Measurements from ENCODE around the gene RDH5. TPM values are rescaled to one million over a fixed set of nuclear protein-coding genes. Genes with fewer than 3 reads are reported as not detected.

The RDH5 gene
- total RNA-seq, 1 experiment from 2014 or later = 6.2 TPM

GRCh38 chr12:55746174-55746912 lies 26.1 kb downstream of the RDH5 start:
- BruUV-seq (replicated peaks) = no TSS peak
- Histone ChIP-seq H3K4me3 (replicated peaks in 1 of 2; ENCODE audit: low read depth in 1 of 2, low read length in 2 of 2) (no peak overlapping the region), H3K4me1 (ENCODE audit: control insufficient read depth in 1 of 2, insufficient read depth in 2 of 2, low read length in 2 of 2) (peaks cover 7 to 27% of the 10 kb centered on the region in 2 experiments), H3K79me2 (ENCODE audit: insufficient read depth, low read length) (peaks cover 3% of the 10 kb centered on the region; the same call in 1 of the 2 replicates), H3K27me3 (ENCODE audit: insufficient read depth, low read length) (no peaks in the 10 kb centered on the region), H3K27ac (ENCODE audit: low read depth, low read length) (no peak overlapping the region), H3K36me3 (ENCODE audit: control insufficient read depth in 1 of 2, insufficient read depth in 2 of 2, low read length in 2 of 2) (peaks cover 0 to 3% of the 10 kb centered on the region in 2 experiments; a peak in 1 of 4 replicates), H3K9ac (ENCODE audit: low read length) (no peak overlapping the region), H2AFZ (ENCODE audit: low read depth, low read length, poor library complexity, severe bottlenecking) (no peak overlapping the region), H4K20me1 (ENCODE audit: insufficient read depth) (no peaks in the 10 kb centered on the region), H3K9me2 (ENCODE audit: insufficient read depth) (no peaks in the 10 kb centered on the region), H3K9me3 (ENCODE audit: control insufficient read depth in 1 of 2, insufficient read depth in 1 of 2, low read depth in 1 of 2, low read length in 2 of 2) (no peaks in the 10 kb centered on the region), H3K4me2 (ENCODE audit: low read length) (no peak overlapping the region)
- TF ChIP-seq CEBPB (IDR thresholded peaks at IDR 0.05; ENCODE audit: low read depth) = no peak
- TF ChIP-seq YY1 (IDR thresholded peaks at IDR 0.05; ENCODE audit: extremely low read depth, insufficient replicate concordance, low read depth, low read length) = no peak
- TF ChIP-seq CBX3 (IDR thresholded peaks at IDR 0.05; ENCODE audit: low read depth) = no peak
- CTCF ChIA-PET = interaction anchor here (1.9 kb wide), 1 partner anchor 9 kb away, joined by 10 read pairs; no protein-coding TSS in a partner anchor
- ATAC-seq (no peak), DNase-seq (ENCODE audit: low read depth, low spot score) (no peak)
- intact Hi-C loops (cut with micrococcal nuclease) = no loop called here
- RAD21 ChIA-PET (ENCODE audit: low non-redundant PET in 1 of 2, low total read pairs in 2 of 2, uncharacterized antibody in 2 of 2, unreplicated experiment in 2 of 2) = no interaction called here
- POLR2A ChIA-PET = interaction anchor here (0.7 to 1.3 kb wide), 2 partner anchors 83 to 136 kb away, joined by 3 to 4 read pairs; partner anchors contain the start of gene DNAJC14

- H3K79me2 ChIP-seq (ENCODE audit: insufficient read depth, low read length) = peaks cover 3% of the 10 kb centered on the region; the same call in 1 of the 2 replicates
- no peak overlapping the region for H3K27ac ChIP-seq (ENCODE audit: low read depth, low read length)
- H3K4me2 ChIP-seq (ENCODE audit: low read length) = no peak overlapping the region
- H3K4me1 ChIP-seq (ENCODE audit: control insufficient read depth in 1 of 2, insufficient read depth in 2 of 2, low read length in 2 of 2) = peaks cover 7 to 27% of the 10 kb centered on the region in 2 experiments
- RAD21 ChIA-PET (ENCODE audit: low non-redundant PET in 1 of 2, low total read pairs in 2 of 2, uncharacterized antibody in 2 of 2, unreplicated experiment in 2 of 2) = no interaction called here
- CTCF ChIA-PET = interaction anchor here (1.9 kb wide), 1 partner anchor 9 kb away, joined by 10 read pairs; no protein-coding TSS in a partner anchor
- no peak for ATAC-seq
- no peak overlapping the region for H3K4me3 ChIP-seq (replicated peaks in 1 of 2; ENCODE audit: low read depth in 1 of 2, low read length in 2 of 2)
- intact Hi-C loops (cut with micrococcal nuclease) = no loop called here
- POLR2A ChIA-PET = interaction anchor here (0.7 kb wide), 1 partner anchor 136 kb away, joined by 3 read pairs; no protein-coding TSS in a partner anchor
- no TSS peak for BruUV-seq (replicated peaks)
- no peaks in the 10 kb centered on the region for H3K27me3 ChIP-seq (ENCODE audit: insufficient read depth, low read length)
- H4K20me1 ChIP-seq (ENCODE audit: insufficient read depth) = no peaks in the 10 kb centered on the region
- peaks cover under 1 to 8% of the 10 kb centered on the region in 2 experiments; a peak in 2 of 4 replicates for H3K36me3 ChIP-seq (ENCODE audit: control insufficient read depth in 1 of 2, insufficient read depth in 2 of 2, low read length in 2 of 2)
- H3K9me3 ChIP-seq (ENCODE audit: control insufficient read depth in 1 of 2, insufficient read depth in 1 of 2, low read depth in 1 of 2, low read length in 2 of 2) = no peaks in the 10 kb centered on the region
- no peak overlapping the region for H2AFZ ChIP-seq (ENCODE audit: low read depth, low read length, poor library complexity, severe bottlenecking)
- H3K9ac ChIP-seq (ENCODE audit: low read length) = no peak overlapping the region
- H3K9me2 ChIP-seq (ENCODE audit: insufficient read depth) = no peaks in the 10 kb centered on the region
- no peak for DNase-seq (ENCODE audit: low read depth, low spot score)
- TF ChIP-seq EZH2 (IDR thresholded peaks at IDR 0.05) (no peak), CEBPB (IDR thresholded peaks at IDR 0.05; ENCODE audit: low read depth) (no peak), TCF7L2 (IDR thresholded peaks at IDR 0.05; ENCODE audit: borderline replicate concordance, extremely low read depth, insufficient read depth, insufficient read length) (no peak), YY1 (IDR thresholded peaks at IDR 0.05; ENCODE audit: extremely low read depth, insufficient replicate concordance, low read depth, low read length) (no peak), SP1 (IDR thresholded peaks at IDR 0.05; ENCODE audit: low read depth) (no peak), MAX (IDR thresholded peaks at IDR 0.05) (no peak), ELF1 (IDR thresholded peaks at IDR 0.05; ENCODE audit: borderline replicate concordance, low read depth) (no peak), POLR2A (IDR thresholded peaks at IDR 0.05; ENCODE audit: borderline replicate concordance, extremely low read depth, insufficient read depth, insufficient read length) (no peak), SRF (IDR thresholded peaks at IDR 0.05; ENCODE audit: low read depth) (no peak), RAD21 (IDR thresholded peaks at IDR 0.05; ENCODE audit: low read depth) (no peak), POLR2AphosphoS5 (IDR thresholded peaks at IDR 0.05; ENCODE audit: low read depth, low read length) (no peak), JUND (IDR thresholded peaks at IDR 0.05) (no peak), FOSL1 (IDR thresholded peaks at IDR 0.05; ENCODE audit: low read depth) (no peak), EZH2phosphoT487 (IDR thresholded peaks at IDR 0.05; ENCODE audit: borderline replicate concordance) (no peak), ZBTB33 (IDR thresholded peaks at IDR 0.05; ENCODE audit: extremely low read depth, insufficient replicate concordance, low read length) (no peak), CBX3 (IDR thresholded peaks at IDR 0.05; ENCODE audit: low read depth) (no peak), ZFX (IDR thresholded peaks at IDR 0.05) (no peak)
Observed at GRCh38 chr12:55746913-55747231, 26.7 kb downstream of the RDH5 start.
